H1 (cell line): Measurements from ENCODE around the gene SLC35B2. TPM values are rescaled to one million over a fixed set of nuclear protein-coding genes. Genes with fewer than 3 reads are reported as not detected.

Source experiments
- CTCF ChIA-PET: fragments of 300-600 bp; sonication (Branson Sonifier 250); formaldehyde crosslinking; loops from one replicate; lab custom pipeline; 2021; ENCODE audit not compliant: partially characterized antibody; lab: Charles Lee
- POLR2A ChIA-PET: fragments of 300-600 bp; sonication (Branson Sonifier 250); formaldehyde crosslinking; loops from one replicate; lab custom pipeline; 2021; ENCODE audit warnings: inconsistent platforms; ENCODE audit not compliant: partially characterized antibody; lab: Charles Lee
- DNase-seq, 2 experiments: peaks; one replicate each; pipeline versions ENCODE4 v3.0.0 to v3.0.0-alpha.2; 2010 to 2022; ENCODE audit warnings: low spot score in 2 of 2, low read depth in 1 of 2, mixed read lengths in 1 of 2
- FAIRE-seq: peaks from 2 replicates; lab custom pipeline; 2011; peaks lifted over from hg19 to GRCh38; lab: Jason Lieb, UNC
- H2AFZ ChIP-seq: 2 replicates; pipeline ENCODE4 v1.8.1; 2012; ENCODE audit warnings: low read length, inconsistent platforms
- H2AK5ac ChIP-seq: 2 replicates; pipeline ENCODE4 v1.6.1; 2013; ENCODE audit warnings: low read depth, low read length
- H2BK120ac ChIP-seq: replicated peaks from 2 replicates; pipeline ENCODE3; 2013; ENCODE audit warnings: low read depth, low read length, inconsistent platforms
- H2BK12ac ChIP-seq: 2 replicates; pipeline ENCODE4 v1.6.1; 2013; ENCODE audit warnings: low read depth, low read length
- H2BK15ac ChIP-seq: 2 replicates; pipeline ENCODE4 v1.6.1; 2013; ENCODE audit warnings: low read length
- H2BK20ac ChIP-seq: 2 replicates; pipeline ENCODE4 v1.6.1; 2013; ENCODE audit warnings: low read length
- H2BK5ac ChIP-seq: 2 replicates; pipeline ENCODE4 v1.6.1; 2013; ENCODE audit warnings: low read depth, low read length
- H3K14ac ChIP-seq: 2 replicates; pipeline ENCODE4 v1.6.1; 2013; ENCODE audit warnings: inconsistent platforms; ENCODE audit not compliant: insufficient read length
- H3K18ac ChIP-seq: 2 replicates; pipeline ENCODE4 v1.6.1; 2013; ENCODE audit warnings: low read length; ENCODE audit errors: extremely low read depth
- H3K23ac ChIP-seq: 2 replicates; pipeline ENCODE4 v1.6.1; 2013; ENCODE audit warnings: inconsistent platforms; ENCODE audit not compliant: insufficient read length
- H3K23me2 ChIP-seq: 2 replicates; pipeline ENCODE4 v1.6.1; 2013; ENCODE audit warnings: low read depth, low read length
- H3K27ac ChIP-seq: 2 replicates; pipeline ENCODE4 v1.6.1; 2011; ENCODE audit warnings: low read depth, low read length, inconsistent platforms
- H3K27me3 ChIP-seq, 4 experiments: replicated peaks in 1 of 4; 1 replicate in 1 of 4; 2 replicates in 3 of 4; pipeline versions ENCODE4 v1.6.1 to v1.8.1; 2011 to 2013; ENCODE audit warnings: low read length in 3 of 4, mild to moderate bottlenecking in 3 of 4, inconsistent platforms in 2 of 4, mixed read lengths in 2 of 4, moderate library complexity in 1 of 4; ENCODE audit not compliant: control insufficient read depth in 3 of 4, insufficient read depth in 3 of 4; ENCODE audit errors: extremely low read depth in 1 of 4
- H3K36me3 ChIP-seq, 4 experiments: 2 replicates each; pipeline versions ENCODE4 v1.6.1 to v1.8.1; 2011 to 2013; ENCODE audit warnings: mild to moderate bottlenecking in 4 of 4, low read length in 3 of 4, moderate library complexity in 2 of 4, control low read depth in 1 of 4, inconsistent platforms in 1 of 4; ENCODE audit not compliant: insufficient read depth in 4 of 4, control insufficient read depth in 2 of 4
- H3K4ac ChIP-seq: replicated peaks from 2 replicates; pipeline ENCODE3; 2013; ENCODE audit warnings: low read length, low read depth, mixed read lengths, inconsistent platforms; ENCODE audit not compliant: insufficient read length
- H3K4me1 ChIP-seq, 4 experiments: replicated peaks in 1 of 4; 1 replicate in 1 of 4; 2 replicates in 3 of 4; pipeline versions ENCODE4 v1.6.1 to v1.8.1; 2011 to 2013; ENCODE audit warnings: low read length in 3 of 4, inconsistent platforms in 2 of 4, mixed read lengths in 1 of 4; ENCODE audit not compliant: insufficient read depth in 4 of 4, control insufficient read depth in 3 of 4
- H3K4me2 ChIP-seq, 2 experiments: 2 replicates each; pipeline versions ENCODE4 v1.6.1 to v1.8.1; 2011 to 2013; ENCODE audit warnings: low read depth in 2 of 2, low read length in 2 of 2, control low read depth in 1 of 2, inconsistent platforms in 1 of 2, mild to moderate bottlenecking in 1 of 2; ENCODE audit not compliant: insufficient read depth in 1 of 2
- H3K4me3 ChIP-seq, 4 experiments: fragments of 200-600, 300-600 bp in 1 of 4; sonication (generic), shearing (Covaris generic), sonication (Bioruptor Twin) in 1 of 4; 2 replicates each; pipeline versions ENCODE4 v1.5.1 to v1.8.1; 2011 to 2016; ENCODE audit warnings: low read length in 4 of 4, low read depth in 3 of 4, control low read depth in 2 of 4, inconsistent platforms in 2 of 4, mild to moderate bottlenecking in 2 of 4, mixed read lengths in 1 of 4, moderate library complexity in 1 of 4; ENCODE audit not compliant: insufficient read depth in 2 of 4; ENCODE audit errors: extremely low read depth in 1 of 4
- H3K56ac ChIP-seq: replicated peaks from 2 replicates; pipeline ENCODE3; 2013; ENCODE audit warnings: low read depth, mild to moderate bottlenecking, mixed read lengths, low read length, inconsistent platforms; ENCODE audit not compliant: insufficient read length
- H3K79me1 ChIP-seq: 2 replicates; pipeline ENCODE4 v1.6.1; 2013; ENCODE audit warnings: low read depth, low read length, control low read depth
- H3K79me2 ChIP-seq, 2 experiments: 2 replicates each; pipeline versions ENCODE4 v1.6.1 to v1.8.1; 2012 to 2013; ENCODE audit warnings: low read length in 2 of 2, mild to moderate bottlenecking in 2 of 2, inconsistent platforms in 1 of 2; ENCODE audit not compliant: insufficient read depth in 2 of 2, control insufficient read depth in 1 of 2
- H3K9ac ChIP-seq, 4 experiments: replicated peaks in 1 of 4; 1 replicate in 1 of 4; 2 replicates in 3 of 4; pipeline versions ENCODE4 v1.6.1 to v1.8.1; 2011 to 2013; ENCODE audit warnings: low read depth in 3 of 4, low read length in 3 of 4, control low read depth in 2 of 4, mild to moderate bottlenecking in 2 of 4, moderate library complexity in 2 of 4, inconsistent platforms in 1 of 4; ENCODE audit errors: extremely low read depth in 1 of 4
- H3K9me3 ChIP-seq, 2 experiments: 2 replicates each; pipeline versions ENCODE4 v1.6.1 to v1.8.1; 2012 to 2013; ENCODE audit warnings: mild to moderate bottlenecking in 2 of 2, moderate library complexity in 2 of 2, control low read depth in 1 of 2, inconsistent platforms in 1 of 2, low read depth in 1 of 2, low read length in 1 of 2, mixed read lengths in 1 of 2; ENCODE audit not compliant: insufficient read depth in 2 of 2
- H4K20me1 ChIP-seq, 2 experiments: replicated peaks in 1 of 2; 2 replicates each; pipeline versions ENCODE3 to v1.8.1; 2011 to 2013; ENCODE audit warnings: inconsistent platforms in 2 of 2, low read length in 2 of 2, mild to moderate bottlenecking in 1 of 2; ENCODE audit not compliant: insufficient read depth in 2 of 2, control insufficient read depth in 1 of 2
- H4K5ac ChIP-seq: 2 replicates; pipeline ENCODE4 v1.6.1; 2013; ENCODE audit warnings: low read length, low read depth, mixed read lengths, inconsistent platforms; ENCODE audit not compliant: insufficient read length
- H4K8ac ChIP-seq: 2 replicates; pipeline ENCODE4 v1.8.0; 2013; ENCODE audit warnings: mild to moderate bottlenecking, moderate library complexity, low read length, inconsistent platforms; ENCODE audit not compliant: insufficient read depth; ENCODE audit errors: extremely low read depth
- H4K91ac ChIP-seq: replicated peaks from 2 replicates; pipeline ENCODE3; 2013; ENCODE audit warnings: low read length, mixed read lengths, inconsistent platforms; ENCODE audit not compliant: insufficient read length
- GTF2F1 ChIP-seq: IDR thresholded peaks from 2 replicates; pipeline ENCODE4 v1.6.1; 2012; ENCODE audit warnings: low read depth, low read length, improper control_type of control experiment, borderline replicate concordance
- JUN ChIP-seq: IDR thresholded peaks from 2 replicates; pipeline ENCODE4 v1.6.1; 2011; ENCODE audit warnings: low read depth, mild to moderate bottlenecking, improper control_type of control experiment, low read length
- NRF1 ChIP-seq: IDR thresholded peaks from 2 replicates; pipeline ENCODE4 v1.6.1; 2011; ENCODE audit warnings: mild to moderate bottlenecking, low read depth, low read length, improper control_type of control experiment
- POLR2AphosphoS5 ChIP-seq: IDR thresholded peaks from 2 replicates; pipeline ENCODE4 v1.6.1; 2011; ENCODE audit warnings: low read depth, low read length
- RAD21 ChIP-seq, 2 experiments: IDR thresholded peaks in 1 of 2; conservative IDR thresholded peaks in 1 of 2; 2 replicates each; pipeline ENCODE4 v1.6.1; 2011; ENCODE audit warnings: low read depth in 2 of 2, low read length in 2 of 2, improper control_type of control experiment in 1 of 2, inconsistent platforms in 1 of 2, mild to moderate bottlenecking in 1 of 2, moderate library complexity in 1 of 2
- RNF2 ChIP-seq: fragments of 200-900, 300-1000 bp; sonication (generic); IDR thresholded peaks from 2 replicates; pipeline ENCODE4 v1.7.1; 2016; ENCODE audit warnings: borderline replicate concordance, low read depth, mild to moderate bottlenecking, antibody characterized with exemption, low read length; ENCODE audit not compliant: poor library complexity, severe bottlenecking; ENCODE audit errors: missing control alignments
- SAP30 ChIP-seq: fragments of 300-600 bp; sonication (generic); IDR thresholded peaks from 2 replicates; pipeline ENCODE4 v1.7.1; 2012; ENCODE audit warnings: low read length, moderate library complexity, mild to moderate bottlenecking, inconsistent platforms; ENCODE audit not compliant: insufficient read depth, insufficient replicate concordance
- SP2 ChIP-seq: IDR thresholded peaks from 2 replicates; pipeline ENCODE4 v1.6.1; 2012; ENCODE audit warnings: mild to moderate bottlenecking, low read length, inconsistent platforms
- TAF7 ChIP-seq: optimal IDR thresholded peaks from 2 replicates; pipeline ENCODE3; 2011; ENCODE audit warnings: low read depth, mild to moderate bottlenecking, inconsistent platforms, low read length, moderate library complexity, borderline replicate concordance
- TCF12 ChIP-seq: IDR thresholded peaks from 2 replicates; pipeline ENCODE4 v1.6.1; 2011; ENCODE audit warnings: low read depth, mild to moderate bottlenecking, low read length
- WGBS, 2 experiments: shearing (Covaris generic) in 1 of 2; methylation state at CpG; one replicate each; pipeline versions ENCODE4 v1.1.6 to v1.1.7; 2013 to 2015; ENCODE audit warnings: low lambda C conversion rate in 2 of 2, mixed read lengths in 2 of 2, inconsistent platforms in 1 of 2, low coverage in 1 of 2, missing lambda C conversion rate in 1 of 2; ENCODE audit not compliant: insufficient replicate concordance in 2 of 2, insufficient coverage in 1 of 2, insufficient read length in 1 of 2; ENCODE audit errors: extremely low coverage in 1 of 2, missing lambda C conversion rate in 1 of 2; 5-methylcytosine and 5-hydroxymethylcytosine counted together
- polyA plus RNA-seq, 7 experiments: library from polyadenylated mRNA; depleted of rRNA in 3 of 7; stranded (reverse) in 5 of 7; unstranded in 2 of 7; fragments of >200 nt in 5 of 7; fragments of 200-250 nt in 2 of 7; gene quantifications; 1 replicate in 5 of 7; 2 replicates in 1 of 7; 4 replicates in 1 of 7; pipeline versions ENCODE4 v1.2.1 to v1.2.3, GENCODE V29; 2011 to 2013; ENCODE audit warnings: missing spikeins in 2 of 7, mixed read lengths in 2 of 7
- total RNA-seq: library from RNA; stranded (reverse); fragmentation: NEBNext Ultra II Directional; extraction: Animal tissue kit (Norgen Biotek cat#: 25700); gene quantifications from 2 replicates; pipeline ENCODE4 v1.2.1, GENCODE V29; 2021

SLC35B2 gene
- total and polyA plus RNA-seq, 2 of the 8 experiments (the other 6 are each of a cell fraction or from before 2014, with no cell fraction given): 29.5 to 65.0 TPM

DNA sequence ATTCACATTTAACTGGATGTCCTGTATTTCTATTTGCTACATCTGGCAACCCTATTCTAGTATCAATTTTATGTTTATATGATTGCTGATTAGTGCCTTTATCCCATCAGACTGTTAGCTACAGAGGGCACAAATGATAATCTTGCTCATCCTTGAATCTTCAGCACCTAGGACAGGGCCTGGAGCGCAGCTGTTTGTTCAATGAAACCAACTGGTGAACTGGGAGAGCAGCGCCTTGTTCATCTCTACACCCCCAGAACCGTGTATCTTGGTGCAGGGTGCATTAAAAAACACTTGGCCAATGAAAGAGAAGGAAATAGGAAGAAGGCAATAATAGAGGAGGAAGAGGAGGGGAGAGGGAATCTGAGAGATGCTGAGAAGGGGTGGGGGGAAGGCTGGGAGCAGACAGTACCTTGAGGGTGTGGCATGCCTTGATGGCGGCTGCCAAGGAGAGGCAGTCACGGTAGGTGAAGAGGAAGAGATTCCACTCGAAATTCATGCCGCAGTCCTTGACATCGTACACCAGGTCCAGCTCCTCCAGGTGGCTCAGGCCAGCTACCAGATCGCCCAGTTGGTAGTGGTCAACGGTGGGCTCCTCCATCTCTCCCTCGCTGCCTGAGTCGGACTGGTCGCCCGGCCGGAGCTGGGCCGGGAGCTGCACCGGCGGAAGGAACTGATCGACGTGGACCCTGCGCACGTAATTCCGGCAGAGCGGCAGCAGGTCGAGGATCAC is 28.4 kb upstream of the SLC35B2 start:
- Histone ChIP-seq H3K27ac (no peak overlapping the region), H3K9me3 (no peaks in the 10 kb centered on the region), H3K18ac (no peak overlapping the region), H3K56ac (no peak overlapping the region), H2BK5ac (no peak overlapping the region), H2AK5ac (no peak overlapping the region), H3K23ac (no peak overlapping the region), H3K4me2 (no peak overlapping the region), H3K4me1 (no peaks in the 10 kb centered on the region), H2BK20ac (no peak overlapping the region), H3K9ac (no peak overlapping the region), H3K4ac (no peak overlapping the region), H4K91ac (no peak overlapping the region), H3K14ac (no peak overlapping the region), H2AFZ (no peak overlapping the region), H4K8ac (no peak overlapping the region), H4K5ac (no peak overlapping the region), H4K20me1 (no peaks in the 10 kb centered on the region), H2BK12ac (no peak overlapping the region), H3K27me3 (peaks cover 0 to 4% (median 1%) of the 10 kb centered on the region in 4 experiments; a peak in 3 of 7 replicates), H3K4me3 (no peak overlapping the region), H2BK120ac (no peak overlapping the region), H3K36me3 (no peaks in the 10 kb centered on the region), H2BK15ac (no peak overlapping the region), H3K79me2 (no peaks in the 10 kb centered on the region), H3K23me2 (no peaks in the 10 kb centered on the region), H3K79me1 (no peaks in the 10 kb centered on the region)
- WGBS, 2 experiments: 83% methylated on average over 25 of the region's 25 CpGs; no CpG with 5 or more reads in 1 of the 2 experiments
- DNase-seq (peak in 1 of 2 experiments; percentile 65), FAIRE-seq (no peak)
- POLR2A ChIA-PET: interaction anchor here (0.5 to 5.1 kb wide), 8 partner anchors 11 to 80 kb away, joined by 3 to 48 read pairs (median 4); partner anchors contain the start of gene AARS2
- CTCF ChIA-PET: interaction anchor here (1.0 to 4.7 kb wide), 8 partner anchors 10 to 57 kb away, joined by 3 to 29 read pairs (median 5); partner anchors contain the start of gene SPATS1
- TF ChIP-seq TCF12: 0 out of 2 replicates have a peak, but pooled peaks have one; percentile 32
- no peak for TF ChIP-seq RAD21 (IDR thresholded peaks at IDR 0.05 in 1 of 2, conservative IDR thresholded peaks at IDR 0.05 in 1 of 2; ENCODE audit: low read depth in 2 of 2, low read length in 2 of 2)
- TF ChIP-seq POLR2AphosphoS5: no peak
- no peak for TF ChIP-seq SP2
- TF ChIP-seq GTF2F1: no peak
- TF ChIP-seq TAF7: no peak
- no peak for TF ChIP-seq NRF1
- no peak for TF ChIP-seq RNF2
- peak; percentile 55 for TF ChIP-seq SAP30
- TF ChIP-seq JUN: no peak
